ENCODE measurements around the gene ASTN2.

The ASTN2 gene

DNA sequence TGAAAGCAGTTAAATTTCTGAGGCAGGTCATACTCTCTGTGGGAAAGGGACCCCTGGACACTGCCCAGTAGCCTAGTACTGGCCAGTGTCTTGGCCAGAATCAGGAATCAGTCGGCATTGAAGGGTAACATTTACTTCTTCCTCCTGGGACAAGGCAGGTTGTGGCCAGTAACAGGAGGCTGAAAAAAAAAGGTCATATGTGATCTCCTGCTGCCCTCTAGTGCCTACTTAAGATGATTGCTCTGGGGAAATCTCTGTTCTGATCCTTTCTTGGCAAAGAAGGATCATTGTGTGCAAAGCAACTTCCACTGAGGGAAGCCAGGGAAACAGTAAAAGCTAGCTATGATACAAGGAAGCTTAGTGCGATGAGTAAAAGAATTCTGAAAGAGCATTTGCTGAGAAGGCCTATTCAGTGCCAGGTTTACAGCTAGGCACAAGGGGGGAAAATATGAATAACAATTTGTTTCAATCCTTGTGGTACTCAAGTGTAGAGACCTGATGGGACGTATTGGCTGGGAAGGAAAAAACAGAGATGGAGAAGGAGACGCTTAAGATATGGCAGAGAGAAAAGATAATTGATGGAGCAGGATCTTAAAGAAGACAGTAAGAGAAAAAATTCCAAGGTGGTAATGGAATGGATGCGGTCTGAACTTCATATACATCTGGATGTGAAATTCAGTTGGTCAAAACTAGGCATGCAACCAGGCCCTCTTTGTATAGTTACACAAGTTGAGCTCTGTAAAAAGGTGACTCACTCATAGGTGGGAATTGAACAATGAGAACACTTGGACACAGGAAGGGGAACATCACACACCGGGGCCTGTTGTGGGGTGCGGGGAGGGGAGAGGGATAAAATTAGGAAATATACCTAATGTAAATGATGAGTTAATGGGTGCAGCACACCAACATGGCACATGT lies 753.6 kb downstream of the ASTN2 start:
- DNase-seq (ENCODE audit: low spot score): peak; percentile 72

DNA sequence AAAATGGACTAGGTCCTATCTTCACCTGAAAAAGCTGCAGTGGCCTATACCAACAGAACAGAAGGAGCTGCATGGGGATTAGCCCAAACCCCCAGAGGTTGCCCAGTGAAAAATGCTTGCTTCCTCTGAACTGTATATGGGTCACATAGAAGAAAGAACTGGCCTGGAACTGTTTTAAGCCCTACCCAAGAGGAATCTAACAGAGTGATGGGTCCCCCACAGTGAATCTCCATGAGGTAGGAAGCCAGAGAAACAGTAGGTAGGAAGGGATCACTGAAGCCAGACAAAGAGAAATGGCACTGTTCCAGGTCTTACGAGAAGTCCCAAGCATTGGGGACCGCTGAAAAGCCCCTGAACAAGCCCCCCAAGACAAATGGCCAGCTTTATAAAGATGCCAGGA lies 756.6 kb downstream of the ASTN2 start:
- DNase-seq (ENCODE audit: low spot score): peak; percentile 25

DNA sequence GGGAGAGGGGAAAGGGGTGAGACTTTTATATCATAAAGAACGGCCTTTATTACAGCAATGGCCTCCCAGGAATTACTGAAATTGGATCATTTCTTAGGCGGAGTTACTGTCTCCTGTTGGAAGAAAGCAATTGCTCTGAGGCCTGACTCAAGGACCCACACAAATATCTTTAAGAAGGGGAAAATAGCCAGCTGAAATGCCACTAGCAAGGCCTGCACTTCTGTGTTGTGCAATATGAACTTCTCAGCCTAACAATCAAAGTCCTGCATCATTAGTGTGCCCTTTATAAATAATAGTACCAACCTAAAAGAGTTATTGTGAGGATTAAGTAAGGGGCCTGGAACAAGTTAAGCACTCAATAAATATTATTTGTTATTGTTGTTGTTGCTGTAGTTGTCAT lies 757.9 kb downstream of the ASTN2 start:
- no peak for DNase-seq (ENCODE audit: low spot score)

DNA sequence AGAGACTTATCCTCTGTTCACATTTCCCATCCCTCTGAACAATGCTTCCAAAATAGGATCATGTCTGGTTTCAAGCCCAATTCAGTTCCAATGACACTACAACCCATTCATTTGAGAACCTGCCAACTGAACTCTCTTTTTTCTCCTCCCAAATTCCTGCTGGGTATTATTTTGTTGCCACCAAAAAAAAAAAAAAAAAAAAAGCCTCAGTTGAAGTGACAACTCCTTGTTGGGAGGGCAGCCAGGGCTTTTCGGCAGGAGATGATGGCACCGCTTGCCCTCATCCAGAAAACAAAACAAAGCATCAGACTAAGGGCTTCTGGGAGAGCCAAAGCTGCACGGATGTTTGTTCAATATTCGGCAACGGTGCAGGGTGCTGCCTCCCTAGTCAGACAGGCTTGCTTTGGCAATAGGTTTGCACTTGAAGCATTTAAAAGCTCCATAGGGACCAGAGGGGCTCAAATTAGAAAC lies 758.3 kb downstream of the ASTN2 start:
- DNase-seq (ENCODE audit: low spot score): no peak

DNA sequence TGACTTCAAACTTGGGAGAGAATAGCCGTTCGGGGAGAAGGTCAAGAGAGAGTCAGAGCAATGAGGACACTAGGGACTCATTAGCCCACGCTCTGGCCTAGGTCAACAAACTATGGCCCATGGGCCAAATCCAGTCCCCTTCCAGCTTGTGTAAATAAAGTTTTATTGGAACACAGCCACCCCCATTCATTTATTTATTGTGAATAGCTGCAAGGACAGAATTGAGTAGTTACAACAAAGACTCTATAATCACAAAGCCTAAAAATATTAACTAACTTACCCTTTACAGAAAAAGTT lies 760.9 kb downstream of the ASTN2 start:
- no peak for DNase-seq (ENCODE audit: low spot score)

DNA sequence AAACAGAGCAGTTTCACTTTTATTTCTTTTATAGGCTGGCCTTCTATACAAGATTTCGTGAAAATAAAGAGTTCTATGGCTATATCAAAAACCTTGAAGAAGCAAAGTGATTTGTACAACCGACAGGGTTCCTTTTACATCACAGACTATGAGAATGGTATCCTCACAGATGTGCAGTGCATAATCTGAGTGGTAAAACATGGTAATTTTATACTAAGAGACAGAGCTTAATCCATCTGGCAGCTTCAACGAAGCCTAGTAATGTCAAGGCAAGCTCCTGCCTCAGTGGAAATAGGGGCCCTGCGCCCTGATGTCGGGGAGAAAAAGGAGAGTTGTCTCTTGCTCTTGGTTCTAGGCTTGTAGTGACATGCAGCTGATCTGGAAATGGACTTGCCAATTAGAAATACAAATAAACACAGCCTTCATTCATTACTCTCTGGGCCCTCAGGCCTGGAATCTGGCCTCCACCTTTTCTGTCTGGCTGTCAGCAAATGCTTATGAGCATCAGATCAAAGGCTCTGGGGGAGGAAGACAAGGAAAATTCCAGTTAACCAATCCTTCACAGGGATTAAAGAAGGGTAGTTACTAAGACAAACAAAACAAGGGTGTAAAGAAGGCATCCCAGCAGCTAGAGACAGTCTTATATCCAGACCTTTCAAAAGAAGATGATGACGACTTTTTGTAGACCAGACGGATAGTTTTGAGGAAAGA lies 761.4 kb downstream of the ASTN2 start:
- DNase-seq (ENCODE audit: low spot score): no peak

DNA sequence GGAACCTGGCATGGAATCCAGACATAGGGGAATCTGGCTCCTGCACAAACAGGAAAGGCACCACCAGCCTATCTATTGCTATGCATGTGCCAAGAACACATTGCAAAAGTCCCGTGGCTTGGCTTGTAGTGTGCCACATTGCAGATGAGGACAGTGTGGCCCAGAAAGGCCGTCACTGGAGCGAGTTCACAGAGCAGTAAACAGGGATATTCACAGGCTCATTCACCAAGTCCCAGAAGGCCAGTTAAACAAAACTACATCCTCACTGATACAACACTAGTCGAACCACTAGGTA lies 767.4 kb downstream of the ASTN2 start:
- DNase-seq (ENCODE audit: low spot score): no peak

DNA sequence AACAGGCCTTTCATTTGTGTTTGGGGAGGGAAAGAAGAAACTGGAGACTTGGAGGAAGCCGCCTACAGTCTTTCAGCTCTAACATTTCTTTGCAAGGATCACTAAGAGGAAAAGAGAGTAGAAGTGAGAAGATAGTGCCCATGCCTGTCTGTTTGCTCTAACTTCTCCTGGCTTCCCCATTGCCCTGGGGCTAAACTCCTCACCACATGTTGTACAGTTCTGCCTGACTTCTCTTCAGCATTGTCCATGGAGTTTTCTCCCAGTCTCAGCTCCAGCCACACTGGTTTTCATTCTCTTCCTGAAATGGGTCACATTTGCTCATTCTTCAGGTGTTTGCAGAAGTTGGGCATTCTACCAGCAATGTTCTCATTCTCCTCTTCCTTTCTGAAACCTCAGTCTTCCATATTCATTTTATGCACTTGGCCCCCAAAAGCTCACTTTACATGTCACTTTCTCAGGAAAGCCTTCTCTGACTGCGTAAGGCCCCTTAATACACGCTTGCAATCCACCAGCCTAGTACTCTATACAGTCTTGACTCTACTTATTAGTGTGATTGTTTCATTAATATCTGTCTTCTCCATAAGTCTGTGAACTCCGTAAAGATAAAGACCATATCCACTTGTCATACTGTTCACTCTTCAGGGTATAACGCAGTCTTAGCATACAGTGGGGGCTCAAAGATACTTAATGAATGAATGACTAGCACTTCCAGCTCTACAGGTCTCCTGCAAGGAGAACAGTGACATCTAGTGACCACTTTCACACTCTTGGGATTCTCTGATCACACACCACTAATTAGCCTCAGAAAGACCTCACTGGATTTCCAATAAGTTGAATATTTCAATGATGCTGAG lies 768.0 kb downstream of the ASTN2 start:
- DNase-seq (ENCODE audit: low spot score): peak; percentile 48

DNA sequence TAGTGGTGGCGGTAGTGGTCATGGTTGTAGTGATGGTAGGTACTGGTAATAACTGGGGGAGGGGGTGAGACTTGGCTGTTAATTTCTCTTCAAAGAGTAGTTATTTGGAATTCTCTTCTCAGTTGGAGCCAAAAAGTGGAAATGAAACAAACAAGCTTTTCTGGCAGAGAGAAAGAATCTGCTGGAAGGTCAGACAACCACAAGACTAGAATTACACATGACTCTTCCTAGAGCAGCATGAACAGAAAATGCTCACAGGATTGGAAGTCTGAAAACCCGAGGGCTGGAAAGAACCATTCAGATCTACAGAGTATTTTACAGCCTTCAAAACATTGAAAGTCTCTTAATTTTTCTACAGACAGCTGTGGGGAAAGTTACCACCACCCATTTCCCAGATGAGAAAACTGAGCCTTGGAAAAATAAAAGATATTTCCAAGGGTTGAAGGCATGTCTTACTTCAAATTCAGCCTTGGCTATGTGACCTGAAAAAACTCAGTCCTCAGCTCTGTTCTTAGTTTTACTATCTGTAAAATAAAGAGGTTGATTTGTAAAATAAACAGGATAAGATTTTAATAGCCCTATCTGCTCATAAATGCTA lies 770.7 kb downstream of the ASTN2 start:
- DNase-seq (ENCODE audit: low spot score): no peak

DNA sequence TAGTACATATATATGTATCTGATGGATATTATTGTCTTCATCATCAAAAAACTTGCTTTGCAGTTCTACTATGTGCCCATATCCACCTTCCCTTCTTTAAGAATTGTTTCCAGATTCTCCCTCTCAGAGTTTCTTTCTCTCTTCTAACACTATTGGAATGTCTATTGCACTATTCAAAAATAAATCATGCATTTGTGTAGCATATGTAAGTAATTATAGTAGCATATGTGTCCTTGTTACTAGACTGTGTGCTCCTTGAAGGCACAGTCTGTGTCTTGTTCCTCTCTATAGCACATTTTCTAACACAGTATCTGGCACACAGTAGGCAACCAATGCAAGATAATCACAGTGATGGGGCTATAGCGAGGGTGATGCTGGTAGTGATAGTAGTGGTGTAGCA lies 771.2 kb downstream of the ASTN2 start:
- DNase-seq (ENCODE audit: low spot score): no peak

DNA sequence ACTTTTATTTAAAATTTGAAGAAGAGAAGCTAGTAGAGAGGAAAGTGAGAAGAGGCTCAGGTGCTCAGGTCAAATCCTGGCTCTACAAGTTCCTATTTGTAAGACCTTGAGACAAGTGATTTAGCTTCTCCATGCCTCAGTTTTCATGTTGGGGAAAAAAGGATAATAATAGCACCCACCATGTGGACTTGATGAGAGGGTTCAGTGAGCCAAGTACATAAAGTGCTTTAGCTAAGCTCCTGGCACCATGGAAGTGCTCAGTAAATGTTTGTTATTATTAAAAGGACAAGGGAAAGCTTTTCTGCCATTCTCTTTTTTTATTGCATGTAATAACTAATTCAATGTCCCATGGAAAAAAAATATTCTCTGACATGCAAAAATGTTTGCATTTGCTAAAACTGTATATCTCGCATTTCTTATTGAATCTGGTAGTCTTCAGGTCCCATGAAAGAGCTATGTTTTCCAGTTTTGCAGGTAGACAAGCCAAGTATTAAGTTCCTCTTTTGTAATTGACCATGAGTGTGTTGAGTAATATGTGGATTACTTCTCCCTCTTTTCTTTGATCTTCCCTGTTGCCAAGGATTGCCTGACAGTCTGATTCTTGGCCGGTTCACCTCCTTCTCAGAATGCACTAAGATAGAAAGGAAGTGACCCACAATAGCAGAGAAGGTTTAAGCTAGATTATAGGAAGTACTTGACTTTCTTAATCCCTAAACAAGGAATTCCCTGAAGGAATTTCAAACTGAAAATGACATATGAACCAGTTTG lies 773.4 kb downstream of the ASTN2 start:
- no peak for DNase-seq (ENCODE audit: low spot score)

DNA sequence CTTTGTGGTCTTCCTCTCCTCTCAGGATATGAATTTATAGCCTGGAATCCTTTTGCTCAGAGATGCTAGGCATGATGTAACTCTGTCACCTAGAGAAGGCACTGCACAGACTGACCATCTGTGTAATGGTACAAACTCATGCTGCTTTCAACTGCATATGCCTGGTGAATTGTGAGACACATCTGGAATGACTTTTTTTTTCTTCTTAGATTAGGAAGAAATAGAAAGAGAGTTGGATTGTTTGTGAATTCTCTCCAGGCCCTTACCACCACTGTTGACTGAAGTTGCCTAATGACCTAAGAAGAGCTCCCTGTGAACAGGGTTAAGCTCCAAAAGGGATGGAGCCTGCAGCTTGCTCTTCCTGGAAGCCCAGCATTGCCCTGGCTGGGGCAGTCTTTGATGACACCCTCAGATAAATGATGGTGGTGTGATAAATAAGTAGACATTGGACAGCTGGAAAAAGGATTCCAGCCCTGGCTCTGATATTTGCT lies 775.6 kb downstream of the ASTN2 start:
- DNase-seq (ENCODE audit: low spot score): no peak

DNA sequence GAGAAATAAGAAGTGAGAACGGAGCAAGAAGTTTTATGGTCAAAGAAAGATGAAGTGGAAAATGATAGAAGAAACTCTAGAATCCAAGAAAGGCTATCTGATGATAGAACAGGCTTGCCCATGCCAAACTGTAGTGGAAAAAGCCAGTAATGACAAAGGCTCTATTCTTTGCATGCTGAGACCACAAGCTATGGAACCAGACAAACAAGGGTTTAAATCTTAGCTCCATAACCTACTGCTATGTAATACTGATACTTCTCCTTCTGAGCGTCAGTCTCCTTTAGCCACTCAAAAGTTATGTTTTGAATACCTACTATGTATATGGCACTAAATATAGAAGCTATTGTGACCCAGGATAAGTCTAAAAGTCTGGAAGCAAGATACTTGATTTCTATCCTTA lies 778.9 kb downstream of the ASTN2 start:
- DNase-seq (ENCODE audit: low spot score): no peak

DNA sequence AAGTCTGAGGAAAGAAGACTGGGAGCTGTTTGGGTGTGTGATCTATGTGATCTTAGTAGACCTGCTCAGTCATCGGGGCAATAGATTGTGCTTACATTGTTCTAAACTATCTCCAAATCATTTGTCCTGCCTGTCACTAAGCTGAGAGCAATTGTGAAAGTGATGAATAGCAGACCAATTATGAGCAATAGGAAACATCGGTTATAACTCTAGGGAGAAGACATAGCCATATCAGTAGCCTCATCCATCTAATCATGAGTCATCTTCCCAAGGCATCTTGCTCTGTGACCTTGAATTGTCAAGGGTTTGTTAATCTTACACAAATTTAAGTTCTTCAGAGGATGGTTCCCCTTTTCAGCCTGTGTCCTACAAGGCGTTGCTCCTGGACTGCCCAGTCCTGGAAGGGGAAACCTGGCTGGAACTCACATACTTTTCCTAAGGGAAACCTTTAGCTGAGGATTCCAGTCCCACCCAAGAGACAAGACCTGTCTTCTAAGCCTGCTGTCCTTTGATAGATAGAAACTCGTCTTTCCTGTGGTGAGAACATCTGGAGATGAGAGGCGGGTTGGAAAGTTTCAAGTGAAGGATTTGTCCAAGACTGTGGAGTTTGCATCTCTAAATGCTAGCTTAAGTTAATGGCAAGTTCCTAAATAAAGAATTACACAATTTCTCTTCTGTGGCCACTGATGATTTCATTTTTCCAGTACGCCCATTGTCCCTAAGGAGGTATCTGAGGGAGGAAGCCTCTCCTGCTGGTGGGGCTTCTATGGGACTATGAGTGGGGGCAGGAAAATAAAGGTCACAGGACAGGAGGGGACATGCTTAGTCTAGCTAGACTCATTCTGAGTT lies 781.6 kb downstream of the ASTN2 start:
- no peak for DNase-seq (ENCODE audit: low spot score)

DNA sequence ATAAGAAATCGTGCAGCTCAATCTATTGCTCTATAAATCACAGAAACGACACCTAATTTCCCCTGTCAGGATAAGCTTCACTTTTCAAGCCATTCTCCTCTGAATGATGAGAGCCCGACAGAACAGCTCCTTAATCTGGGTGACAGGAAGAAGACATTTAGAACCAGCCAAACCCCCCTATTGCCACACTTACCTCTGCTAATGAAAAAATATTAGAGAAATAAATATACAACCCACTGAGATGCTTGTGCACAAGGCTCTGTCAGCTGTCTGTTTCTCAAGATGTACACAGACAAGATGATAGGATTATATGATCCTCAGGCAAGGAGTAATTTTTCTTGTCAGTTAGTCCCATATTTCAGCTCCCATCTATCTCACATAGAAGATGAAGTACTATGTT lies 785.2 kb downstream of the ASTN2 start:
- DNase-seq (ENCODE audit: low spot score): no peak

DNA sequence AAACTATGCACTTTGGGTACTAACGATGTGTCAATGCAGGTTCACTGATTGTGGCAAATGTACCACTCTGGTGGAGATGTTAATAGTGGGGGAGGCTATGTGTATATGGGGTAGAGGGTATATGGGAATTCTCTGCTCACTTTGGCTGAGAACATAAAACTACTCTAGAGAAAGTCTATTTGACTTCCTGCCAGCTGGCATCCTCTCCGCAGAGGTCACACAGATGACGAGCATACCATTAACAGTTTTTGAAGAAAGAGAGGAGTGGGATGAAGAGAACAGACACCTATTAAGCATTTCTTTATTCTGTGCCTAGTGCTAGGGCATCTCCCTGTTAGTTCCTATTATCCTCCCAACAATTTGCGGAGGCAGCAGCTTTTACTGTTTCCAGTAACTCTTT lies 786.1 kb downstream of the ASTN2 start:
- DNase-seq (ENCODE audit: low spot score): no peak

DNA sequence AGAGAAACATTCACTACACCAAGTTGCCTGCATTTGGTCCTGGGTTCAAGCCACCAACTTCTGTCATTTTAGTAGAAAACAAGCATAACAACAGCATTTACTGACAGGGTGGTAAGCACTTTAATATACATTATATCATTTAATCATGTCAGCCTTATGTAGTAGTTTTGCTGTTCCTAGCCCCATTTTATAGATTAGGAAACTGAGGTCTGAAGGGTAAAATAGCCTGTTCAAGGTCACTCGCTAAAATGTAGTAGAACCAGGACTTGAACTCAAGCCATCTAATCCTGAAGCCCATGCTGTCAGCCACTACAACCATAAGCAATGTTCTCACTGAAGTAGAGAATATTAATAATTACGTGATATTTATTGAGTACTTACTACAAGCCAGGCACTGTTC lies 787.4 kb downstream of the ASTN2 start:
- DNase-seq (ENCODE audit: low spot score): no peak

DNA sequence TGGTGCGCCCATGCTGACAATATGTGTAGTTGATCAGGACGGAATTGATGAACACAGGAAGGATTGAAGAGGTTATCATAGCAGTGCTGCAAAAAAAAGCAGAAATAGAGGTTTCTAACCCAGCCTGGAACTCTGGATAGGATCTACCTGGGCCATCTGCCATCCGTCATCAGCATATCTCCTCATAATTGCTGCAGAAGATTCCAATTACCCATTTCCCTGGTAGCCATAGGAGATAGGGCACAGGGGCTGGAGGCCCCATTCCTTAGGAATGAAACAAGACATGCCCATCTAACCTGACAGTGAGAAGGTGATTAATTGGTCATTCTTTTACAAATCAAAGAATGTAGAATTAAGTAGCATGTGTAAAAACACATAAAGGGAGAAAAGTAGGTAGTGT lies 788.1 kb downstream of the ASTN2 start:
- no peak for DNase-seq (ENCODE audit: low spot score)

DNA sequence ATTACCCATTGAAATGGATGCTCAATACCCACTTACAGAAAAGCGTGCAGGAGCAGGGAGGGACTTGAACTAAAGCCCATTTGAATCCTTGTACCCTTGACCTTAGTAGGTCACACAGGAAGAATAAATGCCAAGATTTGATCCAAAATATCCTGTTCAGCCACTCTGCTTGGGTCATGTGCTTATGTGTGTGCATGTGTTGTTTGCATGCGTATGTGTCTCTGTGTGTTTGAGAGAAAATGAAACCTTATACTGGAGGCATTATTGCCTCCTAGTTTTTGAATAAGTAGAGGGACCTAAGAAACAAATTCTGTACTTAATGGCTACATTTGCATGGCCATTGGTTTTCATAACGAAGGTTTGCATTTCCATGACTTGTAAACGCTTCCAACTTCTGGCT lies 791.1 kb downstream of the ASTN2 start:
- no peak for DNase-seq (ENCODE audit: low spot score)

DNA sequence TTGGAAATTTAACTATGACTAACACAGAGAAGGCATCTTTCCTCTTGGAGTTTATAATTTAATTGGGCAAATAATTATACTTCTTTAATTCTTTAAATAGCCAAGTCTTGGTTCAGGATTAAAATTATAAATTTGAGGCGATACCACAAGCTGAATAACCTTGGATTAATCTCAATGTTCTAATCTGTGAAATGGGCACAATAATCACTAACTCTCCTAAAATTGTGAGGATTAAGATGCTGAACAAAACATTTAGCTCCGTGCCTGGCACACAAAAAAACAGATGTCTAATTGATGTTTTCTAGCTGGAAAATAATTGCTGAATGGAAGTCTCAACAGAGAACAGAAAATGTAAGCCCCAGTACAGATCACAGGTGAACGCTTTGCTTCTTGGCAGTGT lies 797.5 kb downstream of the ASTN2 start:
- no peak for DNase-seq (ENCODE audit: low spot score)

Data from D341Med (cell line).